PC-9 (cell line): ENCODE measurements around the gene URB2. TPM values are rescaled to one million over a fixed set of nuclear protein-coding genes. Genes with fewer than 3 reads are reported as not detected.

Source experiments
- BruUV-seq: library from RNA; stranded (reverse); fragments of 400-500 nt; replicated peaks from 2 replicates; lab custom pipeline; 2021; lab: Mats Ljungman, UMichigan
- CTCF ChIA-PET: fragments of 300-600 bp; sonication (Branson Sonifier 250); formaldehyde crosslinking; loops from one replicate; lab custom pipeline; 2022; ENCODE audit warnings: antibody characterized with exemption; lab: Charles Lee
- POLR2A ChIA-PET: fragments of 300-600 bp; sonication (Branson Sonifier 250); formaldehyde crosslinking; loops from one replicate; lab custom pipeline; 2022; ENCODE audit warnings: antibody characterized with exemption; ENCODE audit not compliant: unreplicated experiment; lab: Charles Lee
- DNase-seq, 2 experiments: peaks; one replicate each; pipeline versions ENCODE4 v3.0.0 to v3.0.0-alpha.2; 2015 to 2022; ENCODE audit warnings: mixed read lengths in 1 of 2
- H2AFZ ChIP-seq: fragments of 200-600 bp; sonication (generic); 2 replicates; pipeline ENCODE4 v1.8.1; 2017; ENCODE audit warnings: antibody characterized with exemption
- H3F3A ChIP-seq: fragments of 200-600 bp; sonication (generic); 2 replicates; pipeline ENCODE4 v1.8.1; 2017; ENCODE audit warnings: antibody characterized with exemption, mild to moderate bottlenecking, low read depth; ENCODE audit not compliant: insufficient read depth
- H3K27ac ChIP-seq: fragments of 200-600 bp; sonication (generic); 2 replicates; pipeline ENCODE4 v1.6.1; 2016; ENCODE audit warnings: mixed run types
- H3K27me3 ChIP-seq: fragments of 200-600 bp; sonication (generic); 2 replicates; pipeline ENCODE4 v1.6.1; 2016; ENCODE audit warnings: low read depth, mixed run types; ENCODE audit not compliant: insufficient read depth
- H3K36me3 ChIP-seq: fragments of 200-600 bp; sonication (generic); 2 replicates; pipeline ENCODE4 v1.6.1; 2016; ENCODE audit warnings: low read depth, mixed run types
- H3K4me1 ChIP-seq: fragments of 200-600 bp; sonication (generic); replicated peaks from 2 replicates; pipeline ENCODE4 v1.6.1; 2016; ENCODE audit warnings: mixed run types; ENCODE audit not compliant: insufficient read depth
- H3K4me2 ChIP-seq: fragments of 200-600 bp; sonication (generic); 2 replicates; pipeline ENCODE4 v1.6.1; 2017; ENCODE audit warnings: mixed run types
- H3K4me3 ChIP-seq: fragments of 200-600 bp; sonication (generic); 2 replicates; pipeline ENCODE4 v1.6.1; 2016; ENCODE audit warnings: mixed run types
- H3K79me2 ChIP-seq: fragments of 200-600 bp; sonication (generic); 2 replicates; pipeline ENCODE4 v1.6.1; 2017; ENCODE audit warnings: low read depth, mixed run types
- H3K9me2 ChIP-seq: fragments of 200-600 bp; sonication (generic); 2 replicates; pipeline ENCODE4 v1.8.1; 2017; ENCODE audit warnings: mild to moderate bottlenecking; ENCODE audit not compliant: insufficient read depth
- H3K9me3 ChIP-seq: fragments of 200-600 bp; sonication (generic); 2 replicates; pipeline ENCODE4 v1.8.1; 2016; ENCODE audit warnings: low read depth; ENCODE audit not compliant: insufficient read depth
- H4K20me1 ChIP-seq: fragments of 200-600 bp; sonication (generic); 2 replicates; pipeline ENCODE4 v1.8.1; 2017; ENCODE audit not compliant: insufficient read depth
- CTCF ChIP-seq: fragments of 200-600 bp; sonication (generic); conservative IDR thresholded peaks from 2 replicates; pipeline ENCODE4 v1.6.1; 2017; ENCODE audit warnings: mixed run types, antibody characterized with exemption, mild to moderate bottlenecking, moderate library complexity
- EZH2 ChIP-seq: fragments of 200-600 bp; sonication (generic); IDR thresholded peaks from 2 replicates; pipeline ENCODE4 v1.8.0; 2017; ENCODE audit warnings: antibody characterized with exemption, low read depth
- intact Hi-C: fragments of 100-400 bp; cut with micrococcal nuclease; formaldehyde crosslinking; loops from one replicate; pipeline ENCODE4 v1.10.0; 2022; ENCODE audit not compliant: unreplicated experiment
- total RNA-seq: library from RNA; stranded (reverse); gene quantifications from 2 replicates; pipeline ENCODE4 v1.2.3, GENCODE V29; 2021

Gene URB2
- total RNA-seq, 1 experiment from 2014 or later, result 6.6 TPM

GRCh38 chr1:229623838-229624237 lies 2.2 kb upstream of the URB2 start:
- peaks cover 43% of the 10 kb centered on the region for H4K20me1 ChIP-seq
- no peaks in the 10 kb centered on the region for H3K9me3 ChIP-seq
- H3K9me2 ChIP-seq, result no peaks in the 10 kb centered on the region
- CTCF ChIA-PET, result interaction anchor here (0.6 kb wide), 1 partner anchor 542 kb away, joined by 3 read pairs; no protein-coding TSS in a partner anchor
- intact Hi-C loops, result no loop called here
- H3K4me1 ChIP-seq, result peaks cover 22% of the 10 kb centered on the region
- no peaks in the 10 kb centered on the region for H3K27me3 ChIP-seq
- H3K4me3 ChIP-seq, result peak overlapping the region; percentile 99; the same call in 1 of the 2 replicates
- H3K4me2 ChIP-seq, result peak overlapping the region; percentile 96
- peaks cover 9% of the 10 kb centered on the region for H3K36me3 ChIP-seq
- BruUV-seq, result no TSS peak
- no peak overlapping the region for H3K27ac ChIP-seq
- DNase-seq, result no peak
- TF ChIP-seq EZH2, result no peak
- TF ChIP-seq CTCF, result no peak
- H3K79me2 ChIP-seq, result peaks cover 89% of the 10 kb centered on the region
- no peak overlapping the region for H2AFZ ChIP-seq
- POLR2A ChIA-PET, result no interaction called here
- H3F3A ChIP-seq, result peaks cover 15% of the 10 kb centered on the region; the same call in 1 of the 2 replicates

GRCh38 chr1:229624521-229625070 lies 1.5 kb upstream of the URB2 start:
- Histone ChIP-seq H3F3A (peaks cover 15% of the 10 kb centered on the region; the same call in 1 of the 2 replicates), H2AFZ (peak overlapping the region; percentile 94), H3K79me2 (peaks cover 89% of the 10 kb centered on the region), H3K9me2 (no peaks in the 10 kb centered on the region), H3K9me3 (no peaks in the 10 kb centered on the region), H4K20me1 (peaks cover 44% of the 10 kb centered on the region), H3K4me1 (peaks cover 22% of the 10 kb centered on the region), H3K27me3 (no peaks in the 10 kb centered on the region), H3K4me3 (peak overlapping the region; percentile 99), H3K27ac (peak overlapping the region; percentile 17; the same call in 1 of the 2 replicates), H3K36me3 (peaks cover 13% of the 10 kb centered on the region), H3K4me2 (peak overlapping the region; percentile 96)
- no peak for DNase-seq
- TSS peak; percentile 22 for BruUV-seq
- CTCF ChIA-PET, result interaction anchor here (0.6 kb wide), 1 partner anchor 541 kb away, joined by 3 read pairs; no protein-coding TSS in a partner anchor
- intact Hi-C loops, result no loop called here
- TF ChIP-seq CTCF (no peak), EZH2 (no peak)
- POLR2A ChIA-PET, result no interaction called here

- H4K20me1 ChIP-seq, result peaks cover 42% of the 10 kb centered on the region
- no TSS peak for BruUV-seq
- H3K36me3 ChIP-seq, result peaks cover 13% of the 10 kb centered on the region
- H3K27ac ChIP-seq, result peak overlapping the region; percentile 27; the same call in 1 of the 2 replicates
- H2AFZ ChIP-seq, result peak overlapping the region; percentile 94
- DNase-seq, result peak; percentile 63 to 73
- POLR2A ChIA-PET, result interaction anchor here (0.9 kb wide), 1 partner anchor 66 kb away, joined by 4 read pairs; no protein-coding TSS in a partner anchor
- peaks cover 22% of the 10 kb centered on the region for H3K4me1 ChIP-seq
- no peaks in the 10 kb centered on the region for H3K27me3 ChIP-seq
- peak overlapping the region; percentile 99 for H3K4me3 ChIP-seq
- intact Hi-C loops, result no loop called here
- H3K9me3 ChIP-seq, result no peaks in the 10 kb centered on the region
- no peaks in the 10 kb centered on the region for H3K9me2 ChIP-seq
- CTCF ChIA-PET, result no interaction called here
- peaks cover 15% of the 10 kb centered on the region; the same call in 1 of the 2 replicates for H3F3A ChIP-seq
- H3K4me2 ChIP-seq, result peak overlapping the region; percentile 96
- TF ChIP-seq CTCF (no peak), EZH2 (no peak)
- H3K79me2 ChIP-seq, result peaks cover 89% of the 10 kb centered on the region
Observed at GRCh38 chr1:229625071-229625914, 754 bp upstream of the URB2 start.
